DMS 273 (cell line): ENCODE results near the gene CHAT.
"Not testable (repeated sequence)": the region's sequence is repeated elsewhere in the genome, so short reads cannot be mapped to it uniquely, and the experiment has no call there.

ENCODE experiments used
- DNase-seq: peaks from one replicate; lab custom pipeline; 2025; ENCODE audit not compliant: unreplicated experiment; lab: John Stamatoyannopoulos, UW

Gene CHAT

DNA sequence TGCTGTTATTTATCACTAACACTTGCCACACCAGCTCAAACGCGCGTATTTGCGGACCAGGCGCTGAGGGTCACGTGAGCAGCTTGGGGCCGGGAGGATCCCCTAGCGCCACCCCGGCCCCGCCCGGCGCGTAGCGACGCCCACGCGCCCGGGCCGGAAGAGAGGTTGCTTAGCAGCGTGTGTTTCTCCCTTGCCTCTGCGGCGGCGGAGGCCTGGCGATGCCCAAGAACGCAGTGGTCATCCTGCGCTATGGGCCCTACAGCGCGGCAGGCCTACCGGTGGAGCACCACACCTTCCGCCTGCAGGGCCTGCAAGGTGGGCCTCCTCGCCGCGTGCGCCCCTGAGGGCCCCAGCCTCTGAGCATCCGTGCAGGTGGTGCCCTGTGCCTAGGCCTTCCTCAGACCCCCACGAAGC, 65.7 kb downstream of the CHAT start, which contains the start of gene C10orf53:
C10orf53 (plus strand) TSS at position 172 of the 414 bp plus-strand sequence; CDS start at position 219, 47 bp downstream.
- peak; percentile 90 for DNase-seq

DNA sequence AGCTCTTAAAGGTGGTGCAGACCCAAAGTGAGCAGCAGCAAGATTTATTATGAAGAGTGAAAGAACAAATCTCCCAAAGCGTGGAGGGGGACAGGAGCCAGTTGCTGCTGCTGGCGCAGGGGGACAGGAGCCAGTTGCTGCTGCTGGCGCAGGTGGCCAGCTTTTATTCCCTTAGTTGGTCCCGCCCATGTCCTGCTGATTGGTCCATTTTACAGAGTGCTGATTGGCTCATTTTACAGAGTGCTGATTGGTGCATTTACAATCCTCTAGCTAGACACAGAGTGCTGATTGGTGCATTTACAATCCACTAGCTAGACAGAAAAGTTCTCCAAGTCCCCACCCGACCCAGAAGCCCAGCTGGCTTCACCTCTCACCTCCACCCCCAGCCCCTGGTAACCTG, 68.6 kb downstream of the CHAT start:
- DNase-seq = not testable (repeated sequence)

DNA sequence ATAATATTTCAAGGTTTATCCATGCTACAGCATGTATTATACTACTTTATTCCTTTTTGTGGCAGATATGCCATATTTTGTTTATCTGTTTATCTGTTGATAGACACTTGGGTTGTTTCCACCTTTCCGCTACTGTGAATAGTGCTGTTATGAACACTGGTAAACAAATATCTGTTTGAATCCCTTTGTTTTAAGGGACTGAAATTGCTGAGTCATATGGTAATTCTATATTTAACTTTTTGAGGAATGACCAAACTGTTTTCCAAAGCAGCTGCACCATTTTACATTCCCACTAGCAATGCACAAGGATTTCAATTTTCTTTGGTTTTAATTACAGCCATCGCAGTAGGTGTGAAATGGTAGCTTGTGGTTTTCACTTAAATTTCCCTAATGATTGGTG, 69.0 kb downstream of the CHAT start:
- DNase-seq = no peak

DNA sequence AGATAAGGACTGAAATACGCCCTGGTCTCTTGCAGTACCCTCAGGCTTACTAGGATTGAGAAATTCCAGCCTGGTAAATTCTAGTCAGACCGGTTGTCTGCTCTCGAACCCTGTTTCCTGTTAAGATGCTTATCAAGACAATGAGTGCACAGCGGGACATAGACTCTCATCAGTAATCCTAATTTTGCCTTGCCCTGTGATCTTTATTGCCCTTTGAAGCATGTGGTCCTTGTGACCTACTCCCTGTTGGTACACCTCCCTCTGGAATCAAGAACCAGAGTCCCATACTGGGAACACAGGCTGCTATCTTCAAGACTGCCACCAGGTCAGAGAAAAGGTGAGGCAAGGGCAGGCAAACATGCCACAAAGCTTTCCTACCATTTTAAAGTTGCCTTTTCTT, 72.8 kb downstream of the CHAT start:
- DNase-seq = no peak

DNA sequence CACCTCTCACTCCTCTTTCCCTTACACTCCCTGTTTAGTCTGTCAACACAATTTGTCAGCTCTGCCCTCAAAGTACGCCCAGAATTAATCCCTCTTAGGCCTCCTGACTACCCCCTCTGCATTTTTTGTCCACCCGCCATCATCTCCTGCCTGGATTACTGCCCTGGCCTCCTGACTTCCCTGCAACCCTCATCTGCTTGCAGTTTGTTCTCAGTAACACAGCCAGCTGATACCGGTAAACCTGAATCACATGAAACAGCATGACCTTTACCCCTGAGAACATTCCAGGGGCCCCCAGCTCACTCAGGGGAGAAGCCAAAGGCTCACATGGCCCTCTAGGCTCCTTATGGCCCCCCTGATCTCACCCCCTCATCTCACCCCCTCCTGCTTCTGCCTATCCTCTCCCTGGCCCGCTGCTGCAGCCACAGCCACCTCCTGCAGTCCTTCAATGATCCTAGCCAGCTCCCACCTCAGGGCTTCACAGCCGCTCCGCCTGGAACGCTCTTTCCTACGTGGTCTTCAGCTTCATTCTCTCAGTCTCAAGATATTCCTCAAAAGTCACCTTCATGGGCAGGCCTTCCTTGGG, 74.5 kb downstream of the CHAT start:
- DNase-seq = no peak

DNA sequence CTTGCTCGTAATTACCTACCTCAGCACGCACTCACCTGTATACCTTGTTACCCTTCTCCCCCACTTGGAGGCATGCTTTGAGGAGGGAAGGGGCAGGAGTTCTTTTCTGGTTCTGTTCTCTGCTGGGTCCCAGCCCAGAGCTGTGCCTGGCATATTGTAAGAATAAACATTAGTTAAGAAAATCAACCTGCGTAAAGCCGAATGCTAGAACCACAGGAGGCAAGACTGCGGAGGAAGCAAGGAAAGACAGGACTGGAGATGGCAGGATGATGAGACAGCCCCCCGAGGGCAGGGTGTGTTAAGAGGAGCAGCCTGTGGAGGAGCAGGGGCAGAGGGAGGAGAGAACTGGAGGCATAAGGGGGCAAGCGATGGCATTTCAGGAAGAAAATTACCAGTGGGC, 75.1 kb downstream of the CHAT start:
- DNase-seq = no peak

DNA sequence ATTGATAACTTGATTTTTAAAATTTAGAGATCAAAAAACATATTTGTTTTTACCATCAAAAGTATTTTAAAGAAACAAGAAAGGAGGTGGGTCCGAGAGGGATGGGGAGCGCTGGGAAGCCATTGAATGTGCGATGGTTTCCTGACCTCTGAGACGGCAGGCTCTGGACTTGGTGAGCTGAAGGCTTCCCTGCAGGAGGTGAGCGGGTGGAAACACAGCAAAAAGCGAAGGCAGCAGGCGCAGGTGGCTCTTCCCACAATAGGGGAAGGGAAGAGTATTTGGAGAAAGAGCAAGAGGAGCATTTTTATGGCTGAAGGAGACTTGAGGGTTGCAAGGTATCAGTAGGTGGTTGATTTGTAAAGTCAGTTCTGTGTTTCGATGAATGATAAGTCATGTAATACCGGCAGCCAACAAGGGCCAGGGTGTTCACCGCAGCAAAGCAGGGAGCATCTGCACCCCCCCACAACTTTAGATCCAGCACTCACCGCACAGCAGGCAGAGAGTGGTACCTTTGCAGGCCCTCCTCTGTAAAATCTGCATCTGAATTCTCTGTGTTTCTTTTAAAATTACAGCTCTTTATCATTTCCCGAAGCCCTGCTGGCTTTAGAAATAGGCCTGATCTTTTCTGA, 76.2 kb downstream of the CHAT start:
- DNase-seq = no peak

DNA sequence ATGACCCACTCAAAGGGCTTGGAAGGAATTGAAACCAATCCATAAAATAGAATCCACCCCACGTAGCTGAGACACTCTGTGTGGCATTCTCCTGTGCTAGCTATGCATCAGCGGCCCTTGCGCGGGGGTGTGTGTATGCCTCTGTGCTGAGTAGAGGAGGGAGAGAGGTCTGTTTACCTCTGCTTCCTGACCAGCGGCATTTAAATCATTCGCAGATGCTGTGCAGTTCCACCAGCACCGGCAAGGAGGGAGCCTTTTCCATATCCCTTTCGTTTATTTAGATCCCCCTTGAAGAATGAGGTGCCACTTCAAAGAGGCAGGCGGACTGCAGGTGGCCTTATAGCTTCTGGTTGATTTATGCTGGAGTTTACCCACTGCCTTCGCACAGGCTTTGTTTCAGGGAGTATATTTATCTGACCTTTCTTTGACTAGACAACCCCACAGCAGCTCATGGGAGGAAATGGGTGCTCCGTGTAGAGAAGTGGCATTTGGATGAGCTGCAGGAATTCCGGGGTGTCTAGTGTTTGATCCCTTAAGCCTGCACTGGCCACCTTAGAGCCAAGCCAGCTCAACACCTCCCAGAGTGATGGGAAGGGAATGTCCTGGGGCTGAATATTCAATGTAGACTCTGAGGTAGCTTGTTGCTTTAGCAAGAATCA, 77.0 kb downstream of the CHAT start:
- no peak for DNase-seq

DNA sequence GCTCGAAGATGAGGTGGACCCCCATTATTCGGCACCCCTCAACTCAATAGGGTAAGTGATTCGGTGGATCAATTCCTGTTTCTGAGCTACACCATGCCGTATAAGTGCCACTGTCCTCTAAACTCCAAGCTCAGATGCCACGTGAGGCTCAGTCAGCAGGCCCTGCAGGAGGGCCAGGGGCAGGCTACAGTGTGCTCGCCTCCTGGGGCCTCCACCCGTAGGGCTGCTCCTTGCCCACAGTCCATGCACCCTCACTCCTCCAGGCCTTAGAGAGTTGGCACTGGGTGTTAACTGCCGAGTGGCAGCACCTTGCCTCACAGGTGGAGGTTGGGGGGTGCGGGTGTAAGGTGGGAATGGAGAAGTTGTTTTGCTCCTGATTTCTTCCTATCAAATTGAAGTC, 77.8 kb downstream of the CHAT start:
- DNase-seq = no peak

DNA sequence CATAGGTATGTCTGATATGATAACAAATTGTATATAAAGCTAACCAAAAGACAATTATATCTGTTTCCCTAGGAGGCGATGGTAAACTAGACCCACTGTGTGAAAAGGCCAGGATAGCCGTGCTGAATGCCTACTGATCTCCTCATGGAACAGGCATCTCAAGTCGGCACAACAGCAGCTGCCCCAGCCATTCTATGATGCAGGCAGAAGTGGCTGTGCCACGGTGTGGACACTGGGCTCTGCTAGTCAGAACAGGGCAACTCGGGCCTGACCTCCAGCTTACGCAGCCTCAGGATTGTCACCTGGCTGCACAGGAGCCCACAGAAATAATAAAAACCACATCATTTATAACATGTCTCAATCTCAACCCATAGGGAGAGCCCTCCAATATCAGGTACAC, 80.6 kb downstream of the CHAT start:
- DNase-seq = no peak

DNA sequence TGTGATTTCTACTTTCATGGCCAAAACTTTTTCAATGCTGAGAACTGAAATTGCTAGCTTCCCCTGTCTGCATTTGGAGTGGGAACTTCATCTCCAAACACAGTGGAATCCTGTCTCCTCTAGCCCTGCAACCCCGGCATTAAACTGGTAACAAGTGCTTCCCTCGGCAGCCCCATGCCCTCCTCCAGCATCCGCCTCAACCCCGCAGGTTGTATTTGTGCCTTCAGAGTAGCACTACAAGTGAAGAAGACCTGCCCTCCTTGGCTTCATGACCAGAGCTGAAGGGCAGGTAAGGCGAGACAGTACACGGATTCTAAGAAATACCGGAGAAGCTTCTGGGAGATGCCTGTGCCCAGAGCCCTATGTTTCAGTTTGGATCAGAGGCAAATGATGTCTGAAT, 82.5 kb downstream of the CHAT start:
- DNase-seq = no peak

DNA sequence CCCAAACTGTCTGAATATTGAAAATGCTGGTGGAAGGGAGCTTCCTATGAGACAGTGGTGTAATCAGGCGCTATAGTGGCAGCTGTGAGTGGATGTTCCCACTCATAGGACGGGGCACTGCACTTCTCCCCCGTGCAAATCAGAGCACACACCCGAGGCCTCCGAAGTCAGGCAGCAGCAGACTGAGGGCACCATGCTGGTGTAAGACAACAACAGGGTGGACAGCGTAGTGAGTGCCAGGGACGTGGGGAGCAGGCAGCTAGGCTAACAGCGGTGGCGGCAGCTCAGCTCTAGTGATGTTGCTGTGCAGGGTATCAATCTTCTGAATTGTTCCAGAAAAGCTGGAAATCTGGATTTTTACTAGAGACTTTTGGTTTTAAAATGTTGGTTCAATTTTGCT, 84.8 kb downstream of the CHAT start:
- DNase-seq = no peak

DNA sequence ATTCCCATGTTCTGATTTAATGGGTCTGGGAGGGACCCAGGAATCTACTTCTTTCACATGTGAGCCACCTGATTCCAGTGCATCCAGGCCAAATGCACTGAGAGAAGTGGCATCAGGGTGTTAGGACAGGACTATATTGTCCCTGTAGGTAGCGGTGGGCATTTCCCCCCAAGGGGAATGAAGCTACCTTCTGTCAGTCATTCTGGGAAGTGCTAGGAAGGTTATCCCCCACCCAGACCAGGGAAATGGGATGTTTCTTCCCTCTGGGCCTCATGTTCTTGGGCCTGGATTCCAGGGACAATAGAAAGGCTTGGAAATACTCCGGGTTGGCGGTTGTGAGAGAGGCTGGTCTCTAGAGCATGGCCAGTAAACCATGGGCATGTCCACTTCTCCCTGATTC, 86.4 kb downstream of the CHAT start:
- DNase-seq = no peak

DNA sequence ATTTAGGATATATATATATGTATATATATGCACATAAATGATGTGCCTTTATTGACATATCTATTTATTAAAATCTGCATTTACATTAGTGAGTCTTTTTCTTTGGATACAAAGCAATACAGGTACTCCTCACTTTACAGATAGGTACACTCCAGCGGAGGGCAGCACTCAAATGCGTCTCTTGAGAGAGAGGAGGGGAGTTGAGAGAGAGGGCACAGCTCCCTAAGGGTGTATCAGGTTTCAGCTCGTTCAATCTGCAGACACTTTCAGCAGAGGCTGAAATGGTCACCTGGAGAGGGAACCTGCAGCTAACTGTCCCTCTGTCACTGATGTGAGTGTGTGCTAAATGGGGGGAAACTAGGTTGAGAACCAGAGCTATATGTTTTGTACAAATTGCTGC, 87.2 kb downstream of the CHAT start:
- peak; percentile 37 for DNase-seq

DNA sequence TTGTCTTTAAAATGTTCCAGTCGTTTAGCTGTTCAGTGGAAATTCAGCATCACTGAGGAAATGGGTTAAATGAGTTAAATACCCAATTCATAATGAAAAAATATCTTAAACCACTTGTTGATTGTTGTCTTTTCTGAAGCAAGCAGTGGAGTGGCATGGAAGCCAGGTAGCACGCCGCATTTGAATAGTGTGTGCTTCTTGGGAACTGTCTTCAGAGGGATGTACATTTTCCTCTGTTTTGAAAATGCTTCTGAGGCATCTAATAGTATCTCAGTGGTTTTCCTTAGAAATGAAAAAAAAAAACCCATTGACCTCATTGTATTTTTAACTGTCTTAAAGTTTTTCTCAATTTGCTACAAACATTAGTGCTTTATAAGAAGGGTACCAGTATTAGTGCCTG, 93.7 kb downstream of the CHAT start:
- DNase-seq = no peak

DNA sequence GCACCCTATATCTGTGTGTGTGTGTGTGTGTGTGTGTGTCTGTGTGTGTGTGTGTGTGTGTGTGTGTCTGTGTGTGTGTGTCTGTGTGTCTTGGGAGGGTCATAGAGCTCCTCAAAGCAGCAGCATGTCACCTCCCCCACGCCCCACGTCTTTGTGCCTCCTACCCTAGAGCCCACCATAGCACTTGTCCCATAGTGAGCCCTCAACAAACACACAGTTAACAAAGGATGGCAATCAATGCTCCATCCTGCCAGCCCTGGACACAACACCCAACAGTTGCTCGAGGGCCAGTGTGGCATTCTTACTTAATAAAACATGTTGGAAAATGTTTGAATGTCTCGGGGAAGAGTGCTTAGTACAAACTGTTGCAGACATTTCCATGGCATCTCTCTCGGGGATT, 96.1 kb downstream of the CHAT start:
- no peak for DNase-seq

DNA sequence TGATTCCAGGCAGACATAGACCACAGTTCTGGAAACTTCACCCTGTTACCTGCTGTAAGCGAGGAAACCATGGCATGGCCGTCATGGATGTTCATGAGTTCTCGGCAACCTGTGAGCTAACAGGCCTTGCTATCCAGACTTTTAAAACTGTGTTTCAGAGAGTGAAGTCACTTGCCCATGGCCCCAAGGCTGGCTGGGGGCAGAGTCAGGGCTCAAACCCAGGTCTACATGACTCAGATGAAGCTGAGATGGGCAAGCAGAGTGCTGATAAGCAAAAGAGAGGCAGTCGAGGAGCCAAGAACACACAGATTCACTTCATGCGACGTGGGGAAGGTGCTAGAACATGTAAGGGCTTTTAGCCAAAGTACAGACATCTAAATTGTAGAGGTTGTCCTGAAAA, 97.1 kb downstream of the CHAT start:
- DNase-seq = no peak

DNA sequence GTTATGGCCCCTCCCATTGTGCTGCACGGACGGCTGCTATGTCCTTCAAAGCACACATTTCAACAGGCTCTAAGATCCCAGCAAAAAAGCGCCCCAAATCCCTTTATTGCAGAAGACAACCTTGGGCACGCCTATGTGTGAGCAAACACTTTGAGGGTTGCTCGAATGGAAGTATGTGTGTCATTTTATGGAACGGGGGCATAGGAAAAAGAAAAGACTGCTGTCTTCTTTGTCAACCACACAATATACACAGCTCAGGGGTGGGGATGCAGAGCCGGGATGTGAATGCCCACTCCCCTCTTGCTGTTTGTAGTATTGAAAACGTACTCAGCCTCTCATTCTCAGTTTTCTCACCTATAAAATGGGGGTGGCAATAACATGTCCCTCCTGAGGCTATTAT, 97.6 kb downstream of the CHAT start:
- DNase-seq = no peak

DNA sequence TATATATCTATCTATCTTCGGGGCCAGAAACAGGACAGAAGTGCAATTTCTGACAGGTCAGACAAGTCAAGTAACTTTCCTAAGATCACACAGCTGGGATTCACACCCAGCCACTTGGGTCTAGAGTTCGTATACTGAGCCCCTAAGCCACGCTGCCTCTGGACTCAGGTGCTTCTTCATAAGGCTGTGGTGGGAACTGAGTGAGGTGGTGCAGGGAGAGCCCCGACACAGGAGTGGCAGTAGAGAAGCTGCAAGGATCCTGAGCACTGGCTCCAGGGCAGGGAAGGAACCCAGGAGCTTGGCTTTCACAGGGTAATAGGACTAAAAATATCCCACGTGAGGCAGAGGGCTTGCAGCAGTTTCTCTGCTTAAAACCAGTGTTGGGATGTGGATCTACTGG, 99.4 kb downstream of the CHAT start:
- no peak for DNase-seq
